Activated T-helper 1 cell treated with anti-CD3 and anti-CD28 coated beads, Interleukin-12 subunit alpha, Interleukin-12 subunit beta, Interleukin-2, Interleukin-4 antibody, amounts not matched to agents 30 ng/mL and 10 ng/mL and 1 ng/mL, durations not matched to agents 14 hours and 24 hours and 36 hours (primary cell): ENCODE data around the gene PDZRN4. TPM values are rescaled to one million over a fixed set of nuclear protein-coding genes. Genes with fewer than 3 reads are reported as not detected.

Source experiments
- DNase-seq: peaks from one replicate; pipeline ENCODE4 v3.0.0; 2021; ENCODE audit warnings: low spot score
- H3K27ac Mint-ChIP-seq: one replicate; pipeline ENCODE4 v1.8.0; 2021; ENCODE audit warnings: mild to moderate bottlenecking, mixed read lengths
- H3K27me3 Mint-ChIP-seq: one replicate; pipeline ENCODE4 v1.8.0; 2022; ENCODE audit warnings: mild to moderate bottlenecking, moderate library complexity, mixed read lengths; ENCODE audit not compliant: insufficient read depth
- H3K36me3 Mint-ChIP-seq: one replicate; pipeline ENCODE4 v1.8.0; 2021; ENCODE audit warnings: low read depth, mixed read lengths
- H3K4me1 Mint-ChIP-seq: one replicate; pipeline ENCODE4 v1.8.0; 2021; ENCODE audit warnings: low read depth, mixed read lengths
- H3K4me3 Mint-ChIP-seq: one replicate; pipeline ENCODE4 v1.8.0; 2021; ENCODE audit warnings: mild to moderate bottlenecking, moderate library complexity, mixed read lengths
- H3K9me3 Mint-ChIP-seq: one replicate; pipeline ENCODE4 v1.8.0; 2021; ENCODE audit warnings: mixed read lengths
- intact Hi-C: fragments of 100-400 bp; cut with micrococcal nuclease; formaldehyde crosslinking; loops from one replicate; pipeline ENCODE4 v1.15.1; 2024
- total RNA-seq: library from RNA; stranded (reverse); gene quantifications from 2 replicates; pipeline ENCODE4 v1.2.3, GENCODE V29; 2022

Gene PDZRN4
- total RNA-seq, 1 donor from 2014 or later, result not detected

- intact Hi-C loops, result no loop called here
Measured at GRCh38 chr12:41462312-41462711, 274.2 kb downstream of the PDZRN4 start.

DNA sequence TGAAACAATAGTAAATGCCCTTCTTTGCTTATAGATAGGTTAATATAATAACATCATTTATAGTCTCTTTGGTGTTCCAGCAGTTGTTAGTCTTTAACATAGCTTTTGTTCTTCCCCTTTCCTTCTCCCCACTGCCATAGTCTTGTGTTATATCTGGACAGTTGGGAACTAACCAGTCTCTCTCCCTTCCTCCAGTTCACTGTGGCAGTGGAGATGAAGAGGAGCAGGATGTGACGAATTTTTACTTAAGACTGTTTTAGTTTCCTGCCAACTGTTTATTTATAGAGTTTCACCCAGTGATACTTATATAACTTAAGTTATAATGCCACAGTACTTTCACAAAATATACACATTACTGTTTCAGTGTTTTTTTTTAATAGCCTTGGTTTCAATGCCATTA lies 277.4 kb downstream of the PDZRN4 start:
- DNase-seq, result no peak
- no peak overlapping the region for H3K4me3 Mint-ChIP-seq
- intact Hi-C loops, result no loop called here
- H3K9me3 Mint-ChIP-seq, result no peaks in the 10 kb centered on the region
- no peaks in the 10 kb centered on the region for H3K27me3 Mint-ChIP-seq
- H3K27ac Mint-ChIP-seq, result no peak overlapping the region
- no peaks in the 10 kb centered on the region for H3K36me3 Mint-ChIP-seq
- H3K4me1 Mint-ChIP-seq, result no peaks in the 10 kb centered on the region

More at GRCh38 chr12:41462312-41462711, 274.2 kb downstream of the PDZRN4 start:
- no peaks in the 10 kb centered on the region for H3K27me3 Mint-ChIP-seq
- DNase-seq, result no peak
- no peaks in the 10 kb centered on the region for H3K36me3 Mint-ChIP-seq
- no peaks in the 10 kb centered on the region for H3K4me1 Mint-ChIP-seq
- H3K4me3 Mint-ChIP-seq, result no peak overlapping the region
- no peaks in the 10 kb centered on the region for H3K9me3 Mint-ChIP-seq
- H3K27ac Mint-ChIP-seq, result no peak overlapping the region

GRCh38 chr12:41466300-41466699 lies 278.2 kb downstream of the PDZRN4 start:
- Mint-ChIP-seq H3K27ac (no peak overlapping the region), H3K36me3 (no peaks in the 10 kb centered on the region)

GRCh38 chr12:41466802-41467201 lies 278.7 kb downstream of the PDZRN4 start:
- intact Hi-C loops, result no loop called here
- H3K27me3 Mint-ChIP-seq, result no peaks in the 10 kb centered on the region
- DNase-seq, result no peak
- no peak overlapping the region for H3K4me3 Mint-ChIP-seq
- no peak overlapping the region for H3K27ac Mint-ChIP-seq
- H3K9me3 Mint-ChIP-seq, result no peaks in the 10 kb centered on the region
- H3K36me3 Mint-ChIP-seq, result no peaks in the 10 kb centered on the region
- H3K4me1 Mint-ChIP-seq, result no peaks in the 10 kb centered on the region

More at GRCh38 chr12:41466300-41466699, 278.2 kb downstream of the PDZRN4 start:
- H3K9me3 Mint-ChIP-seq, result no peaks in the 10 kb centered on the region
- DNase-seq, result no peak
- intact Hi-C loops, result no loop called here
- H3K4me1 Mint-ChIP-seq, result no peaks in the 10 kb centered on the region
- no peaks in the 10 kb centered on the region for H3K27me3 Mint-ChIP-seq
- no peak overlapping the region for H3K4me3 Mint-ChIP-seq

GRCh38 chr12:41467591-41468325 lies 279.6 kb downstream of the PDZRN4 start:
- Mint-ChIP-seq H3K36me3 (no peaks in the 10 kb centered on the region), H3K27me3 (no peaks in the 10 kb centered on the region), H3K9me3 (no peaks in the 10 kb centered on the region), H3K4me1 (no peaks in the 10 kb centered on the region), H3K4me3 (no peak overlapping the region), H3K27ac (no peak overlapping the region)
- DNase-seq, result no peak
- intact Hi-C loops, result no loop called here

DNA sequence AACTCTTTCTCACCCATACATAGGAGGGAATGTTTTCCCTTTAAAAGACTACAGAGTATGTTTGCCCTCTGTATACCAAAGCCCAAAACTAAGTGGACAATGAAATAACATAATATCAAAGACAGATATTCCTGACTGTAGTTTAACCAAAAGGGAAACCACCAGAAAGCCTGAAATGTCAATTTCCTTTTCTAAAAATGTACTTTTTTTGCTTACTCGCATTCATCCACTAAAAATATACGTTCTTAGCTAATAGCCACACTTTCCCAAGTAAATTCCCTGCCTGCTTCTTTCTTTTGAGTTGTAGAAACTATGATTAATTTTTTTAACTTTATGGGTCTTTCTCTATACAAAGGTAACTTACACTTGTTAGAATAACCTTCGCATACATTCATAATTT lies 280.2 kb downstream of the PDZRN4 start:
- Mint-ChIP-seq H3K4me1 (no peaks in the 10 kb centered on the region), H3K27me3 (no peaks in the 10 kb centered on the region), H3K27ac (no peak overlapping the region), H3K36me3 (no peaks in the 10 kb centered on the region), H3K4me3 (no peak overlapping the region), H3K9me3 (no peaks in the 10 kb centered on the region)
- intact Hi-C loops, result no loop called here
- no peak for DNase-seq

- Mint-ChIP-seq H3K27me3 (no peaks in the 10 kb centered on the region), H3K36me3 (no peaks in the 10 kb centered on the region), H3K9me3 (no peaks in the 10 kb centered on the region), H3K4me1 (no peaks in the 10 kb centered on the region), H3K27ac (no peak overlapping the region), H3K4me3 (no peak overlapping the region)
- DNase-seq, result no peak
- intact Hi-C loops, result no loop called here
Measured at GRCh38 chr12:41468756-41469155, 280.6 kb downstream of the PDZRN4 start.

DNA sequence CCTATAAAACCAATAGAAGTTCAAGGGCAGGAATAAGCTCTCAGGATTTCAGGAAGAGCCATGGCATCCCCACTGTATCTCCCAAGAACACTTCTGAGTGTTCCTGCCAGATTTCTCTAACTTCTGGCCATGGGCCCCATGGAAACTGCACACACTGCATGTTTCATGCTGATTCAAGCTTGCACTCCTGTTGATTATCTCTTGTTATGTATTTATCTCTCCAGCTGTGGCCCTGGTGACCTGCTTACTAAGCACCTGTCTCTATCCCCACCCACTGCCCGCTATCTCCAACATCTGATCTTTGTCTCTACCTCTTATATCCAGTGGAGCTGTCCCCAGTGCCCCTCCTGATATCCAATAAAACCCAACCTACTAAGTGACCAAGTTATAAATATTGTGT lies 285.3 kb downstream of the PDZRN4 start:
- Mint-ChIP-seq H3K36me3 (no peaks in the 10 kb centered on the region), H3K4me1 (no peaks in the 10 kb centered on the region), H3K27me3 (no peaks in the 10 kb centered on the region), H3K27ac (no peak overlapping the region), H3K9me3 (no peaks in the 10 kb centered on the region), H3K4me3 (no peak overlapping the region)
- no peak for DNase-seq
- intact Hi-C loops, result no loop called here

GRCh38 chr12:41474001-41474400 lies 285.9 kb downstream of the PDZRN4 start:
- no peaks in the 10 kb centered on the region for H3K4me1 Mint-ChIP-seq
- no peaks in the 10 kb centered on the region for H3K36me3 Mint-ChIP-seq
- intact Hi-C loops, result no loop called here
- H3K27me3 Mint-ChIP-seq, result no peaks in the 10 kb centered on the region
- no peaks in the 10 kb centered on the region for H3K9me3 Mint-ChIP-seq
- no peak for DNase-seq
- no peak overlapping the region for H3K4me3 Mint-ChIP-seq
- H3K27ac Mint-ChIP-seq, result no peak overlapping the region

GRCh38 chr12:41476499-41477439 lies 288.6 kb downstream of the PDZRN4 start:
- H3K4me3 Mint-ChIP-seq, result no peak overlapping the region
- no peaks in the 10 kb centered on the region for H3K27me3 Mint-ChIP-seq
- no peak overlapping the region for H3K27ac Mint-ChIP-seq
- no peaks in the 10 kb centered on the region for H3K9me3 Mint-ChIP-seq
- H3K36me3 Mint-ChIP-seq, result no peaks in the 10 kb centered on the region
- intact Hi-C loops, result no loop called here
- no peaks in the 10 kb centered on the region for H3K4me1 Mint-ChIP-seq
- DNase-seq, result no peak

GRCh38 chr12:41479426-41479825 lies 291.3 kb downstream of the PDZRN4 start:
- no peaks in the 10 kb centered on the region for H3K27me3 Mint-ChIP-seq
- no peak overlapping the region for H3K4me3 Mint-ChIP-seq
- intact Hi-C loops, result no loop called here
- H3K36me3 Mint-ChIP-seq, result no peaks in the 10 kb centered on the region
- no peak for DNase-seq
- H3K9me3 Mint-ChIP-seq, result no peaks in the 10 kb centered on the region
- H3K4me1 Mint-ChIP-seq, result no peaks in the 10 kb centered on the region
- H3K27ac Mint-ChIP-seq, result no peak overlapping the region

GRCh38 chr12:41485203-41485602 lies 297.1 kb downstream of the PDZRN4 start:
- Mint-ChIP-seq H3K27ac (no peak overlapping the region), H3K27me3 (no peaks in the 10 kb centered on the region), H3K4me1 (no peaks in the 10 kb centered on the region), H3K4me3 (no peak overlapping the region), H3K36me3 (no peaks in the 10 kb centered on the region), H3K9me3 (no peaks in the 10 kb centered on the region)
- DNase-seq, result no peak
- intact Hi-C loops, result no loop called here

DNA sequence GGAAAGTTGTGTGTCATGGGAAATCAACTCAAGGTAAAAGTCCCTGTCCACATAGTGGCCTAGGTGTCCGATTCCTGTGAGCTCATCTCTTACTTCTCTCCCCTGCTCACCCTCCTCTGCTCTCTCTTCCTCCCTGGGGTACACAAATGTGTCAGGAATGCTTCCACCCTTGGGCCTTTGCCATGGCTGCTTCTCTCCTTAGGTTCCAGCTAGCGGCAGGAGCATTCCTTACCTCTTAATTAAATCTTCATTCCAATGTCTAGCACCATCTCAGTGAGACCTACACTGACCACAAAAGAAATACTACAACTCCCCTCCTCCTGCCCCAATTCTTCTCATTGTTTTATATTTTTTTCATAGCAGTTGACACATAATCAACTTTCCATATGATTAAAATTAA lies 298.6 kb downstream of the PDZRN4 start:
- Mint-ChIP-seq H3K27me3 (no peaks in the 10 kb centered on the region), H3K4me1 (no peaks in the 10 kb centered on the region), H3K27ac (no peak overlapping the region), H3K36me3 (no peaks in the 10 kb centered on the region), H3K4me3 (no peak overlapping the region), H3K9me3 (no peaks in the 10 kb centered on the region)
- intact Hi-C loops, result no loop called here
- DNase-seq, result no peak
